Posterior cingulate gyrus (tissue), 11 donors: ENCODE results near the gene RANBP17.
A peak's percentile ranks its signal among the peaks of the same experiment; 100 is the strongest.
"Not testable (repeated sequence)": the region's sequence is repeated elsewhere in the genome, so short reads cannot be mapped to it uniquely, and the experiment has no call there.

Experiments
- DNase-seq, 10 donors: peaks; one replicate each; pipeline versions ENCODE4 v3.0.0 to v3.0.0-alpha.2; 2020 to 2021; ENCODE audit warnings: mixed read lengths in 3 of 10
- intact Hi-C: fragments of 100-400 bp; cut with DNase I; formaldehyde crosslinking; loops from one replicate; pipeline ENCODE4 v1.15.1; 2023

Gene RANBP17

GRCh38 chr5:170861917-170862766 is at the start of gene RANBP17:
Gene RANBP17, plus strand, starts transcription at chr5:170862018.
- intact Hi-C loops, result no loop called here
- DNase-seq, result peak in 9 of 10 donors; percentile 14 to 88 (median 26)

- no peak for DNase-seq
- intact Hi-C loops, result no loop called here
Observed at GRCh38 chr5:170813231-170813630, 48.6 kb upstream of the RANBP17 start.

- intact Hi-C loops, result no loop called here
- no peak for DNase-seq
Observed at GRCh38 chr5:170817195-170817594, 44.6 kb upstream of the RANBP17 start.

DNA sequence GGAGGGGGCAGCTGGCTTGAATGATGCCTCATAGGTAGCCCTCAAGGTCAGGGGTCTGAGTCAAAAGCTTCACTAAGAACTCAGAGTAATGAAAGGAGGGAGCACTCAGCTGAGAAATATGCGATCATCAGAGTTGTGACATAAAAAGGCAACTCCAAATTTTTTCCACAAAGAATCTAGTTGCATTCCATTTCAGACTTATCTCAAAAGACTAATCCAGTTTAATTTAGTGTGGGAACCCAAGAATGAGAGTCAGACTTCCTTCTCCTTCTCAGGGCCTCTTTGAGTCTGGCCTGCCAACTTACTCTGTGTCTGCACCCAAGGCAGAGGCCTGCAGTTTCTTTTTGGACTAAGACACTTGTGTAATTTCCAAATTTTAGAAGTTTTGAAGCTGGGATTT is 43.6 kb upstream of the RANBP17 start:
- no peak for DNase-seq
- intact Hi-C loops, result no loop called here

- DNase-seq, result no peak
- intact Hi-C loops, result no loop called here
Observed at GRCh38 chr5:170819824-170820223, 42.0 kb upstream of the RANBP17 start.

- DNase-seq, result no peak
- intact Hi-C loops, result no loop called here
Observed at GRCh38 chr5:170821257-170821800, 40.5 kb upstream of the RANBP17 start.

DNA sequence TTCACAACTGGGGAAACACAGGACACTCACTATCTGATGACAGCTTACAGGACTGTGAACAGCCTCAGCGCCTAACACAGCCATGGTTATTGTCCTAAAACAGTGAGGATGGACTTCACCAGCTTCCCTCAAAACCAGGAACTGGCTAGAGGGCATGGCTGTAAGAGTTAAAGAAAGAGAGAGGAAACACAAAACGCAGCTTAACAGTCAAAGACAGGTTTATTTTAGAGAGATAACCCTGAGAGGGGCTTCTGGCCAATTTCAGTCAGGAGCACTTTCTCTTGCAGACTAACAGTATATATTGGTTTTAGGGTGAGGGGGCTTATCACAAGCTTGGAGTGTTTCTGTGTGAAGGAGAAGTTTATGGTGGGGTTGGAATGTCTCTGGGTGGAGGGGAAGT is 35.7 kb upstream of the RANBP17 start:
- no peak for DNase-seq

DNA sequence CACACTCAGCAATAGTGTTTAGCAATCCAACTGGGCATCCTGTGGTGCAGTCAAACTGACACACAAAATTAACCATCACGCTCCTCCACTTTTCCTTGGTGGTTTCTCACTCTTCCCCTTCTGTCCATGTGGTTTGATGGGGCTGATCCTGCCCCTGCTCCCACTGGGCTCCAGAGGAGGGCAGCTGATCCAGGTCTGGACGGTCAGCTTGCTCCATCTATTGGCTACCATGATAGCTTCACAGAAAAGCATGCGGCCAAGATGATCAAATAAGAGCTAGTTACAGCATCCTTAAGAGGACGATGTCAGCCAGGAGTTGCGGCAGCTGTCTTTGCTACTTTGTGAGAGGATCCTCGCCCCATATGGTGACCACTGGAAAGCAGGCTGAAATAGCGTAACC is 29.6 kb upstream of the RANBP17 start:
- intact Hi-C loops, result no loop called here

More for the DNA sequence above, 35.7 kb upstream of the RANBP17 start:
- intact Hi-C loops, result no loop called here

DNA sequence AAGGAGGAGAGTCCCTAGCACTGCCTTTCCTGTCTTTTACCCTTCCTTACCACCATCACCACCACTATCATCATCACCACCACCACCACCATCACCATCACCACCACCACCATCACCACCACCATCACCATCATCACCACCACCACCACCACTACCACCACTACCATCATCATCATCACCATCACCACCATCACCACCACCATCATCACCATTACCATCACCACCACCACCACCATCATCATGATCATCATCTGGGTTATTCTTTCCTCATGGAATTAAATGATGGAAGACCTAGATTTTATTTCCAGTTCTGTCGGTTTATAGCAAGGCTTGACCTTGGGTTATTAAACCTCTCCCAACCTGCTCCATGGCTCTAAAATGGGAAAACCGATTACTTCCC is 27.8 kb upstream of the RANBP17 start:
- intact Hi-C loops, DNase-seq: not testable (repeated sequence)

More for the DNA sequence above, 29.6 kb upstream of the RANBP17 start:
- no peak for DNase-seq

GRCh38 chr5:170836226-170836625 is 25.6 kb upstream of the RANBP17 start:
- no peak for DNase-seq
- intact Hi-C loops, result no loop called here

DNA sequence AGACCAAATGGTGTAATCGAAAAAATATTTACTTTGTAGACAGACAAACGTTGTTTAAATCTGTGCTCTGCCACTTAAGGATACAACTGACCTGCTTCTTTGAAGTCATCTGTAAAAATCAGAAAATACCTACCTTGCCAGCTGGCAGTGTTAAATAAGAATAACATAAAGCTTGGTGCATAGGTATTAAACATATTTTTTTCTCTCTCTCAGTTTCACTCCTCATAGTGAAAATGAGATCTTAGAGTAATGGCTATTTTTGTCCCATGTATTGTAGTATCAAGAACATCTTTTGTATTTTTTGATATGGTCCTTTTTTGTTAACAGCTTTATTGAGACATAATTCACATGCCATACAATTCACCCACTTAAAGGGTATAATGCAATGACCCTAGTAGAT is 17.9 kb upstream of the RANBP17 start:
- intact Hi-C loops, result no loop called here
- no peak for DNase-seq

DNA sequence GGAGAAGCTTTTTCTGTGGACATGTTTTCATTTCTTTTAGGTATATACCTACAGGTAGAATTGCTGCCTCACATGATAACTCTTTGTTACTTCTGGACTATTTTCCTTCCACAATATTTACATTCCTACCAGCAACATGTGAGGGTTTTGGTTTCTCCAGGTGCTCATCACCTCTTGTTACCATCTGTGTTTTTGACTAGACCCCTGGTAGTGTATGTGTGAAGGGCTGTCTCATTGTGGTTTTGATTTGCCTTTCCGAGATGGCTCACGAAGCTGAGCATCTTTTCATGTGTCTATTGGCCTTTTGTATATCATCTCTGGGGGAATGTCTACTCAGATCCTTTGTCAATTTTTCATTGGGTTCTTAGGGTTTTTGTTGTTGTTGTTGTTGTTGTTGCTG is 17.2 kb upstream of the RANBP17 start:
- no peak for DNase-seq
- intact Hi-C loops, result no loop called here

GRCh38 chr5:170846416-170846815 is 15.4 kb upstream of the RANBP17 start:
- intact Hi-C loops, result no loop called here
- no peak for DNase-seq

- intact Hi-C loops, result no loop called here
- DNase-seq, result no peak
Observed at GRCh38 chr5:170846846-170847245, 15.0 kb upstream of the RANBP17 start.

DNA sequence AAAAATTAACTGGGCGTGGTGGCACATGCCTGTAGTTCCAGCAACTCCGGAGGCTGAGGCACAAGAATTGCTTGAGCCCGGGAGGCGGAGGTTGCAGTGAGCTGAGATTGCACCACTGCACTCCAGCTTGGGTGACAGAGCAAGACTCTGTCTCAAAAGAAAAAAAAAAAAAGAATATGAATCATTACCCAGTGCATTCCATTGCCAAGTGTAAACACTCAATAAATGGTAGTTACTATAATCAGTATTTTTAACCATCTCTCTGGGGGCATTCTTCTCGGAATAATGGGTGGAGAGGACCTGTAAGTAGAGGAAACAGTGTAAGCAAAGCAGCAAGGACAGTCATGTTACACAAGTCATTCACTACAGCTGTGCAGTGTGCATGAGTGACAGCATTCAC is 13.8 kb upstream of the RANBP17 start:
- intact Hi-C loops, result no loop called here
- no peak for DNase-seq

DNA sequence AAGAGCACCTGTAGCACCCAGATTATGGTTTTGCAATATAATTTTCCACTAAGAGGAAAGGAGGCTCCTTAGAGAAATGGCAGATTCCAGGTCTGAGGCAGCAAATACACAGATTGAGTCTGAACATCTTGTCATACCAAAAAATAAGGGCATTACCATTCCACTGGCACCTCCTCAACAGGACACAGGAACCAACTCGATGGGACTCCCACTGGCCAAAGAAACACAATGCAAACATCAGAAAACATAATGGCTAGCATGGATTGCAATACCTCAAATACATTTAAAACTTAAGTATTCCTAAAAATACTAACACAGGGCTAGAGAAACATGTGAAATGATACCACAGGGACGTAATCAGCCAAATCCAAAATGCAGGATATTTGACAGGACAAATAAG is 12.4 kb upstream of the RANBP17 start:
- intact Hi-C loops, result no loop called here
- DNase-seq, result no peak

DNA sequence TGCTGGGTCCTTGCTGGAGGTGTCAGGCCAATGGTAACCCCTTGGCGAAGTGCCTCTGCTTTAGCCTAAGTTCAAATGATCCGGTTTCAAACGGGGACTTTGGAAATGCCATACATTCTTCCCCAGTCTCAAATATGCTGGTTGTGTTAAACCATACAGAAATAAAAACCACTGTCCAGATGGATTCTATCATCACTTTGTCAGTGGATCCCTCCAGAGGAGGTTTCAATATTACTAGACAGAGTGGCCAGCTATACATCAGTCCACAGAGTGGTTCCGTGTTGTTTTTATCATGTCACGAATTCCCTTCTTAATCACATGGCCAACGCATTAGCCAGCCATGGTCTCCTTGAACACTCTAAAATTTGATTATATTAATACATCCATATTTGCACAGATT is 7.3 kb upstream of the RANBP17 start:
- intact Hi-C loops, result no loop called here
- DNase-seq, result no peak

DNA sequence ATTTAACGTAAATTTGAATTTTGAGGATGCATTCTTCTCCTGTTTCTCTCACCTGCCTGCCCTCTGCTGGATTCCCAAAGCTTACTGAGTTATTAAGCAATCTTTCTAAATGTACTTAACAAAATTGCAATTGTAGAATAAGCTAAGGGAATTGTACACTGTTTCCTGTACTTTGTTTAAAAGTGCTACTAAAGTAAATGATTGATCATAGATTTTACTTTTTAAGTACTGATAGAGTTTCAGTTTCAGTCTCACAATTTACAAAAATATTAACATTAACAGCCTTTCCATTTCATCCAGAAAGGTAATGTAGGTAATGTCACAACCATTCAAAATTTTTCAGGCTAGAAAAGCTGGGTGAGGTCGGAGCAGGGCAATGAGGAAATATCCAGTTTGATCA is 4.8 kb upstream of the RANBP17 start:
- no peak for DNase-seq
- intact Hi-C loops, result no loop called here

DNA sequence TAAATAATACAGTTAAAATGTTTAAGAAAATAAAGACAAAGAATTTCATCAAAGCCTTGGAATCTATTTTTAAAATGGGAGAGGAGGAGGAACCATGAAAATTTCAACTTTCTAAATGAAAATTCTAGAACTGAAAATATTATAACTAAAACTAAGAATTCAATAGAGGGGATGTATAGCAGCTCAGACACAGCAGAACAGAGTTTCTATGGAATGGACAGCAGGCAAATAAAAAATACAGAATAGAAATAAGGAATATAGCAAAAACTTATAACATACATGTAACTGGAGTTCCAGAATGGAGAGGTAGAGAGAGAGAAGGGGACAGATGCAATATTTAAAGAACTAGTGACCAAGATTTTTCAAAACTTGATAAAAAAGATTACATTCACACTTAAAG is 1.4 kb upstream of the RANBP17 start:
- intact Hi-C loops, result no loop called here
- no peak for DNase-seq

GRCh38 chr5:170860818-170861666 is 776 bp upstream of the RANBP17 start:
- intact Hi-C loops, result no loop called here
- DNase-seq, result no peak

DNA sequence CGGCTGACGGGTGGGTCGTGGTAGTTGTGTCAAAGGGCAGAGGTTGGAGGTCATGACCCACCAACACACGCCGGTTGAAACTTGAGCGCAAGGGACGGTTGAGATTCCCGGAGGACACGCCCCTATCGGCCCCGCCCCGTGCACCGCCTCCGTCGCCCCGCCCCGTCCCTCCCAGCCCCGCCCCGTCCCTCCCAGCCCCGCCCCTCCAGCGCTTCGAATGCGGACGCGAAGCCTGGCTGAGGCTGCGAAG is 226 bp upstream of the RANBP17 start:
- intact Hi-C loops, result no loop called here
- no peak for DNase-seq

GRCh38 chr5:170863646-170864045 is 1.8 kb downstream of the RANBP17 start:
- intact Hi-C loops, result no loop called here
- DNase-seq, result no peak
